ENCODE data around the gene WDR45B.

WDR45B gene

DNA sequence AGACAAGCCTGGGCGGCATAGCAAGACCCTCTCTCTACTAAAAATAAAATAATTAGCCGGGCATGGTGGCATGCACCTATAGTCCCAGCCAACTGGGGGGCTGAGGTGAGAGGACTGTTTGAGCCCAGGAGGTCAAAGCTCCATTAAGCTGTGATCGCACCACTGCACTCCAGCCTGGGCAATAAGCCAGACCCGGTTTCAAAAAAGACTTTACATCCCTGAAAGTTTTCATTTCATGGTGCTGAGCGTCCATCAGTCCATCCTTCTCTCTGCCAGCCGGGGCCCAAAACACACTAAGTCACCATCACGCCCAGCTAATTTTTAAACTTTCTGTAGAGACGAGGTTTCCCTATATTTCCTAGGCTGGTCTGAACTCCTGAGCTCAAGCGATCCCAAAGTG is 39.6 kb upstream of the WDR45B start:
- TF ChIP-seq ZNF70 (CRISPR knock-in tag; IDR thresholded peaks at IDR 0.05) (no peak), ZNF8 (CRISPR knock-in tag; IDR thresholded peaks at IDR 0.05) (no peak), ESRRG (CRISPR knock-in tag; IDR thresholded peaks at IDR 0.05) (no peak), SNAI2 (CRISPR knock-in tag; IDR thresholded peaks at IDR 0.05) (no peak), BACH2 (CRISPR knock-in tag; IDR thresholded peaks at IDR 0.05; ENCODE audit: borderline replicate concordance) (no peak), ZNF565 (CRISPR knock-in tag; conservative IDR thresholded peaks at IDR 0.05; ENCODE audit: low read depth) (no peak), CSDC2 (CRISPR knock-in tag; IDR thresholded peaks at IDR 0.05) (no peak), TOX (CRISPR knock-in tag; IDR thresholded peaks at IDR 0.05; ENCODE audit: borderline replicate concordance) (no peak), PATZ1 (CRISPR knock-in tag; IDR thresholded peaks at IDR 0.05; ENCODE audit: borderline replicate concordance) (no peak), POU6F1 (CRISPR knock-in tag; IDR thresholded peaks at IDR 0.05; ENCODE audit: borderline replicate concordance, low read depth) (no peak), OSR1 (CRISPR knock-in tag; IDR thresholded peaks at IDR 0.05) (no peak), RARB (CRISPR knock-in tag; IDR thresholded peaks at IDR 0.05) (no peak), ISL1 (CRISPR knock-in tag; IDR thresholded peaks at IDR 0.05) (no peak), ZFP3 (CRISPR knock-in tag; IDR thresholded peaks at IDR 0.05) (no peak), TSHZ2 (CRISPR knock-in tag; IDR thresholded peaks at IDR 0.05) (no peak), CREB5 (CRISPR knock-in tag; IDR thresholded peaks at IDR 0.05; ENCODE audit: low read depth) (no peak)
- no peak for ATAC-seq

DNA sequence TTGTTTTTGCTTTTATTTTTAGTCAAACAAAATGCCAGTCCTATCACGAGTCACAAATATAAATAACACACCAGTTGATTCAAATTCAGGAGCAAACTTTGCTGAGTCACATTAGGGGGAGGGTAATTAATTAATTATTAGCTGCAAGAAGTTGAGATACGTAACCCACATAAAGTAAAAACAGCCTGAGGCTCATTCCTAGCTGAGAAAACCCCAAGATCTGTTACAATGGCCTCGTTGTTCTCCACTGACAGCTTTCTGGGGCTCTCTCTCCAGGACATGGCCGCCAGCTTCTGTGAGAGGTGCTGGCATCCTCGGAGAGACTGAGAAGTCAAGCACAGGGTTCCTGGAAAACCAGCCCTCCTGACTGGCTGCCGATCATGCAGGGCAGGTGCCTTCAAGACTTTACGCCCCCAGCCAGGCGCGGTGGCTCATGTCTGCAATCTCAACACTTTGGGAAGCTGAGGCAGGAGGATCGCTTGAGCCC is 39.2 kb upstream of the WDR45B start:
- TF ChIP-seq TOX (CRISPR knock-in tag; IDR thresholded peaks at IDR 0.05; ENCODE audit: borderline replicate concordance) (no peak), CSDC2 (CRISPR knock-in tag; IDR thresholded peaks at IDR 0.05) (no peak), POU6F1 (CRISPR knock-in tag; IDR thresholded peaks at IDR 0.05; ENCODE audit: borderline replicate concordance, low read depth) (no peak)

DNA sequence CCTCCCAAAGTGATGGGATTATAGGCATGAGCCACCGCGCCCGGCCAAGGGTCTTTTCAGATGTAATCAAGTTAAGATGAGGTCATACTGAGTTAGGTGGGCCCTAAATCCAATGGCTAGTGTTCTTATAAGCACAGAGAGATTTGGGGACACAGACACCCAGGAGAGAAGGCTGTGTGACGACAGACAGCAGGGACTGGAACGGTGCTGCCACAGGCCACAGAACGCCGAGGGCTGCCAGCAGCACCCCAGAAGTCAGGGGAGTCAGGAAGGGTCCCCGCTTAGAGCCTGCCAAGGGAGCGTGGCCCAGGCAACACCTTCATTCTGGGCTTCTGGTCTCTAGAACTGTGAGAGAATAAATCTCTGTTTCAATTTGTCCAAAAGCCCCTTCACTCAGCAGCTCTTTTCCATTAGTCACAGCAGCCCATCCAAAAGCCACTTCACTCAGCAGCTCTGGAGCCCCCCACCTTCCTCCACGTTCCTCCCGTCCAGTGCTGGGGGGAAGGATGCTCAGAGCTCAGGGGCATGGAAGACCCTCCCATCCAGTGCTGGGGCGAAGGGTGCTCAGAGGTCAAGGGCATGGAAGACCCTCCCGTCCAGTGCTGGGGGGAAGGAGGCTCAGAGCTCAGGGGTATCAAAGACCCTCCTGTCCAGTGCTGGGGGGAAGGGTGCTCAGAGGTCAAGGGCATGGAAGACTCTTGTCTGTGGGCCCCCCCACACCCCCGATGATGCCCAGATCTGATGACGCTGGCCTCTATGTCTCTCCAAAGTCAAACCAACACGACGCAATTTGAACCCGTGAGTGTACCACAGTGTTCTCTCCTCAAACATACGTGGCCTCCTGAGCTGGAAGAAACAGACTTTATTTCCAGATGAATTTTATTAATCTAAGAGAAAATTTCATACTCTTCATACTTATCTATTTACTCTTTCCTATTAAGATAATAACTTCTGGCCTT is 38.4 kb upstream of the WDR45B start:
- ATAC-seq: no peak
- TF ChIP-seq OSR1 (CRISPR knock-in tag; IDR thresholded peaks at IDR 0.05) (no peak), CSRNP3 (CRISPR knock-in tag; IDR thresholded peaks at IDR 0.05) (no peak), PPARA (CRISPR knock-in tag; IDR thresholded peaks at IDR 0.05; ENCODE audit: borderline replicate concordance) (no peak), POU6F1 (CRISPR knock-in tag; IDR thresholded peaks at IDR 0.05; ENCODE audit: borderline replicate concordance, low read depth) (no peak), ZNF70 (CRISPR knock-in tag; IDR thresholded peaks at IDR 0.05) (no peak), ZFP3 (CRISPR knock-in tag; IDR thresholded peaks at IDR 0.05) (no peak), PATZ1 (CRISPR knock-in tag; IDR thresholded peaks at IDR 0.05; ENCODE audit: borderline replicate concordance) (no peak), GLIS3 (CRISPR knock-in tag; IDR thresholded peaks at IDR 0.05) (no peak), RARB (CRISPR knock-in tag; IDR thresholded peaks at IDR 0.05) (no peak), TOX (CRISPR knock-in tag; IDR thresholded peaks at IDR 0.05; ENCODE audit: borderline replicate concordance) (no peak)

More for the DNA sequence above, 39.2 kb upstream of the WDR45B start:
- no peak for ATAC-seq
